GM23248 (cell line): Measurements from ENCODE around the gene SKIC3.

Experiments
- EZH2 ChIP-seq: fragments of 200-600 bp; sonication (generic); IDR thresholded peaks from 2 replicates; pipeline ENCODE4 v1.6.1; 2018; ENCODE audit warnings: antibody characterized with exemption, mild to moderate bottlenecking; ENCODE audit not compliant: insufficient read depth, poor library complexity, severe bottlenecking
- EZH2phosphoT487 ChIP-seq: fragments of 200-600 bp; sonication (generic); IDR thresholded peaks from 2 replicates; pipeline ENCODE4 v1.6.1; 2018; ENCODE audit warnings: antibody characterized with exemption, moderate library complexity, mild to moderate bottlenecking, low read depth; ENCODE audit not compliant: insufficient read depth

- TF ChIP-seq EZH2 (no peak), EZH2phosphoT487 (no peak)
Observed at GRCh38 chr5:95524423-95524822, 30.4 kb downstream of the SKIC3 start.
